GM12872 (cell line): ENCODE results near the gene NEGR1.

Experiments used
- TF ChIP-seq, protein P1 (sequence below): IDR thresholded peaks from 3 replicates; pipeline ENCODE4 v1.5.1; 2011; ENCODE audit warnings: low read depth, mild to moderate bottlenecking, low read length, moderate library complexity; ENCODE audit not compliant: insufficient read depth

Gene NEGR1

DNA sequence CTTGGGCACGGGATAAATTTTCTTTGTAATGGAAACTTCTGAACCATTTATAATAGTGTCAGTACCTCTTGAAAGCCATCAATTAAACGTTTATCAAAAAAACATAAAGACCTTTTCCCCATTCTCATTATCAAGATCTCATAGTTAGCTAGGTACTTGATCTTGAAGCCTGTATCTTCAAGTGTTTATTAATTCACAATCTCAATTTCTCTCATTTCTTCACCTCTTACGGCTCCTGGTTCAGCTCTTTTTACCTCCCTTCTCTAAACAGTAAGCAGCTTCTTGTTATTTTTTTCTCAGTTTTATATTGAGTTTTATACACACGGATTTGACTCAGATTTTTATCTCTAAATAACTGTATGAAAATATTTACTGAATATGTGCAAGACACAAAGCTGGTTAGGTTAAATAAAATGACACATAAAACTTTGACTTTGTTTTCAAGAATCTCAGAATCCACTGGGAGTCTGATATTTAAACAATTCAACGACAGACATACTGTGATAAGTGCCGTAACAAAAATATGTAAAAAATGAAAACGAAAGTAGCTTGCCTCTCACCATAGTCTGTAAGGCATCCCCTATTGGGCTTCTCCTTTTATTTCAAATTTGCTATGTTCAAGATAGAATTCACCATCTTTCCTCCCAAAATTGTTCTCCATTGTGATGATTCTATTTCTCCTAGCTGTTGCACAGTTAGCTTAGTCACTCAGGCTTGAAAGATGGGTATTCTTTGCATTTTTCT is 789.9 kb downstream of the NEGR1 start:
- TF ChIP-seq, protein P1, sequence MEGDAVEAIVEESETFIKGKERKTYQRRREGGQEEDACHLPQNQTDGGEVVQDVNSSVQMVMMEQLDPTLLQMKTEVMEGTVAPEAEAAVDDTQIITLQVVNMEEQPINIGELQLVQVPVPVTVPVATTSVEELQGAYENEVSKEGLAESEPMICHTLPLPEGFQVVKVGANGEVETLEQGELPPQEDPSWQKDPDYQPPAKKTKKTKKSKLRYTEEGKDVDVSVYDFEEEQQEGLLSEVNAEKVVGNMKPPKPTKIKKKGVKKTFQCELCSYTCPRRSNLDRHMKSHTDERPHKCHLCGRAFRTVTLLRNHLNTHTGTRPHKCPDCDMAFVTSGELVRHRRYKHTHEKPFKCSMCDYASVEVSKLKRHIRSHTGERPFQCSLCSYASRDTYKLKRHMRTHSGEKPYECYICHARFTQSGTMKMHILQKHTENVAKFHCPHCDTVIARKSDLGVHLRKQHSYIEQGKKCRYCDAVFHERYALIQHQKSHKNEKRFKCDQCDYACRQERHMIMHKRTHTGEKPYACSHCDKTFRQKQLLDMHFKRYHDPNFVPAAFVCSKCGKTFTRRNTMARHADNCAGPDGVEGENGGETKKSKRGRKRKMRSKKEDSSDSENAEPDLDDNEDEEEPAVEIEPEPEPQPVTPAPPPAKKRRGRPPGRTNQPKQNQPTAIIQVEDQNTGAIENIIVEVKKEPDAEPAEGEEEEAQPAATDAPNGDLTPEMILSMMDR = no peak

- TF ChIP-seq, protein P1 = no peak
Observed at GRCh38 chr1:71490432-71490831, 791.9 kb downstream of the NEGR1 start.

GRCh38 chr1:71488555-71489252 is 793.6 kb downstream of the NEGR1 start:
- TF ChIP-seq, protein P1 = no peak

- TF ChIP-seq, protein P1 = no peak
Observed at GRCh38 chr1:71473331-71473730, 809.0 kb downstream of the NEGR1 start.

- TF ChIP-seq, protein P1 = no peak
Observed at GRCh38 chr1:71465093-71465492, 817.2 kb downstream of the NEGR1 start.

DNA sequence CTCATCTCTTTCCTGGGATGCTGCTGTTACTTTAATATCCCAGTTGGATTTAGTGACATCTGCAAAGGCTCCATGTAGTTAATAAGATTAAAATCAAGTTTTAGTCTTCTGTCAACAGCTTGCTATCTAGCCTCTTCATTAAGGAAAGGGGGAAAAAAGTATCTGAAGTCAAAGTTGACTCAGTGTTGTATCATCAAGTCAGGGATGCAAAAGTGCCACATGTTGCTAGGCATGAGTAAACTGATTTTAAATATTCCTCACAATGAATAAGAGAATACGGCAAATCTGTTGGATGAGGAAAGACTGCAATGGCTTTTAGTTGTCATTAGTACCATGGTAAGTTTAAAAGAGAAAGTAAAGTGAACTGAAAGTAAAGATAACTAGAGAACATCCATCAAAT is 818.3 kb downstream of the NEGR1 start:
- TF ChIP-seq, protein P1 = no peak

DNA sequence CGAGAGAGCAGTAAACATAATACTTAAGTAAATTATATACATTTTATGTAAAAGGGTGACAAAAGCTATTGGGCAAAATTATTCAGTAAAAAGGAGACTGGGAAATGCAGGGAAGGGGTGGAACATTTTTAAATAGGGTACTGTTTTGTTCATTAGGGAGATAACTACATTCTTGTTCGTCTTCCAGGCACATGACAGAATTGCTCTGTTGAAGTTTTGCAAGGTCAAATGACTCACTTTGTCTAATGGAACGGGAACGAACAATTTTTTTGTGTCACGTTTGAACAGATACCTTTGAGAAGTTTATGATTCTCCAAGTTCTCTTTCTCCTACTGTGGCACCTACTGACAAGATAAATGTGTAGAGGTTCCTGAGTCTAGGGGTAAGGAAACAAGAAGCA is 819.2 kb downstream of the NEGR1 start:
- TF ChIP-seq, protein P1 = no peak
